HEK293 (cell line): Measurements from ENCODE around the gene MARK2.

Experiments
- ZBTB17 ChIP-seq: fragments of 450-650 bp; formaldehyde crosslinking; IDR thresholded peaks from 2 replicates; pipeline ENCODE4 v1.5.1; 2016; ENCODE audit warnings: missing biosample characterization, missing genetic modification characterization
- ZNF10 ChIP-seq: fragments of 450-650 bp; formaldehyde crosslinking; IDR thresholded peaks from 2 replicates; pipeline ENCODE4 v1.5.1; 2017; ENCODE audit warnings: missing biosample characterization, missing genetic modification characterization
- ZNF121 ChIP-seq: fragments of 450-650 bp; formaldehyde crosslinking; IDR thresholded peaks from 2 replicates; pipeline ENCODE4 v1.5.1; 2016; ENCODE audit warnings: missing biosample characterization, missing genetic modification characterization
- ZNF223 ChIP-seq: fragments of 450-650 bp; formaldehyde crosslinking; IDR thresholded peaks from 2 replicates; pipeline ENCODE4 v1.5.1; 2016; ENCODE audit warnings: missing biosample characterization, missing genetic modification characterization
- ZNF23 ChIP-seq: fragments of 450-650 bp; formaldehyde crosslinking; IDR thresholded peaks from 2 replicates; pipeline ENCODE4 v1.5.1; 2016; ENCODE audit warnings: missing biosample characterization, missing genetic modification characterization, borderline replicate concordance
- ZNF239 ChIP-seq: fragments of 450-650 bp; formaldehyde crosslinking; IDR thresholded peaks from 2 replicates; pipeline ENCODE4 v1.5.1; 2016; ENCODE audit warnings: missing biosample characterization, missing genetic modification characterization
- ZNF311 ChIP-seq: fragments of 450-650 bp; formaldehyde crosslinking; IDR thresholded peaks from 2 replicates; pipeline ENCODE4 v1.5.1; 2017; ENCODE audit warnings: missing biosample characterization, missing genetic modification characterization, borderline replicate concordance
- ZNF37A ChIP-seq: fragments of 450-650 bp; IDR thresholded peaks from 2 replicates; pipeline ENCODE4 v1.5.1; 2018; ENCODE audit warnings: missing biosample characterization, missing genetic modification characterization
- ZNF416 ChIP-seq: fragments of 450-650 bp; formaldehyde crosslinking; IDR thresholded peaks from 2 replicates; pipeline ENCODE4 v1.5.1; 2016; ENCODE audit warnings: missing biosample characterization, missing genetic modification characterization
- ZNF426 ChIP-seq: fragments of 450-650 bp; formaldehyde crosslinking; IDR thresholded peaks from 2 replicates; pipeline ENCODE4 v1.5.1; 2017; ENCODE audit warnings: missing biosample characterization, missing genetic modification characterization, mild to moderate bottlenecking, inconsistent platforms, moderate library complexity
- ZNF473 ChIP-seq: fragments of 450-650 bp; formaldehyde crosslinking; IDR thresholded peaks from 2 replicates; pipeline ENCODE4 v1.5.1; 2017; ENCODE audit warnings: missing biosample characterization, missing genetic modification characterization
- ZNF544 ChIP-seq: fragments of 450-650 bp; formaldehyde crosslinking; IDR thresholded peaks from 2 replicates; pipeline ENCODE4 v1.5.0; 2017; ENCODE audit warnings: missing biosample characterization, missing genetic modification characterization
- ZNF558 ChIP-seq: fragments of 450-650 bp; formaldehyde crosslinking; IDR thresholded peaks from 2 replicates; pipeline ENCODE4 v1.5.1; 2016; ENCODE audit warnings: missing biosample characterization, missing genetic modification characterization
- ZNF621 ChIP-seq: fragments of 450-650 bp; formaldehyde crosslinking; IDR thresholded peaks from 2 replicates; pipeline ENCODE4 v1.5.1; 2017; ENCODE audit warnings: missing biosample characterization, missing genetic modification characterization
- ZNF626 ChIP-seq: fragments of 450-650 bp; sonication (Bioruptor Pico); formaldehyde crosslinking; IDR thresholded peaks from 2 replicates; pipeline ENCODE4 v1.5.1; 2018; ENCODE audit warnings: missing biosample characterization, missing genetic modification characterization, inconsistent platforms
- ZNF639 ChIP-seq: fragments of 450-650 bp; formaldehyde crosslinking; IDR thresholded peaks from 2 replicates; pipeline ENCODE4 v1.5.1; 2016; ENCODE audit warnings: missing biosample characterization, missing genetic modification characterization
- ZNF670 ChIP-seq: fragments of 450-650 bp; formaldehyde crosslinking; IDR thresholded peaks from 2 replicates; pipeline ENCODE4 v1.5.1; 2016; ENCODE audit warnings: missing biosample characterization, missing genetic modification characterization, low read depth
- ZNF692 ChIP-seq: fragments of 450-650 bp; formaldehyde crosslinking; IDR thresholded peaks from 2 replicates; pipeline ENCODE4 v1.5.1; 2016; ENCODE audit warnings: missing biosample characterization, missing genetic modification characterization
- TF ChIP-seq, protein P1 (sequence below): fragments of 450-650 bp; formaldehyde crosslinking; conservative IDR thresholded peaks from 2 replicates; pipeline ENCODE4 v1.5.1; 2016; ENCODE audit warnings: low read depth, missing biosample characterization, missing genetic modification characterization
- TF ChIP-seq, protein P2 (sequence below): fragments of 450-650 bp; formaldehyde crosslinking; IDR thresholded peaks from 2 replicates; pipeline ENCODE4 v1.5.1; 2016; ENCODE audit warnings: missing biosample characterization, missing genetic modification characterization
- TF ChIP-seq, protein P3 (sequence below): fragments of 450-650 bp; formaldehyde crosslinking; IDR thresholded peaks from 2 replicates; pipeline ENCODE4 v1.5.1; 2016; ENCODE audit warnings: missing biosample characterization, missing genetic modification characterization
- TF ChIP-seq, protein P4 (sequence below): fragments of 450-650 bp; formaldehyde crosslinking; IDR thresholded peaks from 2 replicates; pipeline ENCODE4 v1.5.1; 2016; ENCODE audit warnings: missing biosample characterization, missing genetic modification characterization
- TF ChIP-seq, protein P5 (sequence below): fragments of 450-650 bp; formaldehyde crosslinking; IDR thresholded peaks from 2 replicates; pipeline ENCODE4 v1.5.1; 2016; ENCODE audit warnings: missing biosample characterization, missing genetic modification characterization

MARK2 gene

GRCh38 chr11:63839508-63840355, 822 bp downstream of the MARK2 start (continued):
- TF ChIP-seq, protein P1, sequence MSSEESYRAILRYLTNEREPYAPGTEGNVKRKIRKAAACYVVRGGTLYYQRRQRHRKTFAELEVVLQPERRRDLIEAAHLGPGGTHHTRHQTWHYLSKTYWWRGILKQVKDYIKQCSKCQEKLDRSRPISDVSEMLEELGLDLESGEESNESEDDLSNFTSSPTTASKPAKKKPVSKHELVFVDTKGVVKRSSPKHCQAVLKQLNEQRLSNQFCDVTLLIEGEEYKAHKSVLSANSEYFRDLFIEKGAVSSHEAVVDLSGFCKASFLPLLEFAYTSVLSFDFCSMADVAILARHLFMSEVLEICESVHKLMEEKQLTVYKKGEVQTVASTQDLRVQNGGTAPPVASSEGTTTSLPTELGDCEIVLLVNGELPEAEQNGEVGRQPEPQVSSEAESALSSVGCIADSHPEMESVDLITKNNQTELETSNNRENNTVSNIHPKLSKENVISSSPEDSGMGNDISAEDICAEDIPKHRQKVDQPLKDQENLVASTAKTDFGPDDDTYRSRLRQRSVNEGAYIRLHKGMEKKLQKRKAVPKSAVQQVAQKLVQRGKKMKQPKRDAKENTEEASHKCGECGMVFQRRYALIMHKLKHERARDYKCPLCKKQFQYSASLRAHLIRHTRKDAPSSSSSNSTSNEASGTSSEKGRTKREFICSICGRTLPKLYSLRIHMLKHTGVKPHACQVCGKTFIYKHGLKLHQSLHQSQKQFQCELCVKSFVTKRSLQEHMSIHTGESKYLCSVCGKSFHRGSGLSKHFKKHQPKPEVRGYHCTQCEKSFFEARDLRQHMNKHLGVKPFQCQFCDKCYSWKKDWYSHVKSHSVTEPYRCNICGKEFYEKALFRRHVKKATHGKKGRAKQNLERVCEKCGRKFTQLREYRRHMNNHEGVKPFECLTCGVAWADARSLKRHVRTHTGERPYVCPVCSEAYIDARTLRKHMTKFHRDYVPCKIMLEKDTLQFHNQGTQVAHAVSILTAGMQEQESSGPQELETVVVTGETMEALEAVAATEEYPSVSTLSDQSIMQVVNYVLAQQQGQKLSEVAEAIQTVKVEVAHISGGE (tag by site-specific recombination): peak; percentile 45; the same call in 1 of the 2 replicates
- no peak for TF ChIP-seq ZNF473 (tag by site-specific recombination)
- TF ChIP-seq ZNF692 (tag by site-specific recombination): peak; percentile 93
- no peak for TF ChIP-seq ZNF639 (tag by site-specific recombination)
- TF ChIP-seq ZNF121: no peak
- TF ChIP-seq, protein P2, sequence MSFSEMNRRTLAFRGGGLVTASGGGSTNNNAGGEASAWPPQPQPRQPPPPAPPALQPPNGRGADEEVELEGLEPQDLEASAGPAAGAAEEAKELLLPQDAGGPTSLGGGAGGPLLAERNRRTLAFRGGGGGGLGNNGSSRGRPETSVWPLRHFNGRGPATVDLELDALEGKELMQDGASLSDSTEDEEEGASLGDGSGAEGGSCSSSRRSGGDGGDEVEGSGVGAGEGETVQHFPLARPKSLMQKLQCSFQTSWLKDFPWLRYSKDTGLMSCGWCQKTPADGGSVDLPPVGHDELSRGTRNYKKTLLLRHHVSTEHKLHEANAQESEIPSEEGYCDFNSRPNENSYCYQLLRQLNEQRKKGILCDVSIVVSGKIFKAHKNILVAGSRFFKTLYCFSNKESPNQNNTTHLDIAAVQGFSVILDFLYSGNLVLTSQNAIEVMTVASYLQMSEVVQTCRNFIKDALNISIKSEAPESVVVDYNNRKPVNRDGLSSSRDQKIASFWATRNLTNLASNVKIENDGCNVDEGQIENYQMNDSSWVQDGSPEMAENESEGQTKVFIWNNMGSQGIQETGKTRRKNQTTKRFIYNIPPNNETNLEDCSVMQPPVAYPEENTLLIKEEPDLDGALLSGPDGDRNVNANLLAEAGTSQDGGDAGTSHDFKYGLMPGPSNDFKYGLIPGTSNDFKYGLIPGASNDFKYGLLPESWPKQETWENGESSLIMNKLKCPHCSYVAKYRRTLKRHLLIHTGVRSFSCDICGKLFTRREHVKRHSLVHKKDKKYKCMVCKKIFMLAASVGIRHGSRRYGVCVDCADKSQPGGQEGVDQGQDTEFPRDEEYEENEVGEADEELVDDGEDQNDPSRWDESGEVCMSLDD (tag by site-specific recombination): 0 out of 2 replicates have a peak, but pooled peaks have one; percentile 43
- peak; percentile 79 for TF ChIP-seq ZBTB17
- TF ChIP-seq, protein P3, sequence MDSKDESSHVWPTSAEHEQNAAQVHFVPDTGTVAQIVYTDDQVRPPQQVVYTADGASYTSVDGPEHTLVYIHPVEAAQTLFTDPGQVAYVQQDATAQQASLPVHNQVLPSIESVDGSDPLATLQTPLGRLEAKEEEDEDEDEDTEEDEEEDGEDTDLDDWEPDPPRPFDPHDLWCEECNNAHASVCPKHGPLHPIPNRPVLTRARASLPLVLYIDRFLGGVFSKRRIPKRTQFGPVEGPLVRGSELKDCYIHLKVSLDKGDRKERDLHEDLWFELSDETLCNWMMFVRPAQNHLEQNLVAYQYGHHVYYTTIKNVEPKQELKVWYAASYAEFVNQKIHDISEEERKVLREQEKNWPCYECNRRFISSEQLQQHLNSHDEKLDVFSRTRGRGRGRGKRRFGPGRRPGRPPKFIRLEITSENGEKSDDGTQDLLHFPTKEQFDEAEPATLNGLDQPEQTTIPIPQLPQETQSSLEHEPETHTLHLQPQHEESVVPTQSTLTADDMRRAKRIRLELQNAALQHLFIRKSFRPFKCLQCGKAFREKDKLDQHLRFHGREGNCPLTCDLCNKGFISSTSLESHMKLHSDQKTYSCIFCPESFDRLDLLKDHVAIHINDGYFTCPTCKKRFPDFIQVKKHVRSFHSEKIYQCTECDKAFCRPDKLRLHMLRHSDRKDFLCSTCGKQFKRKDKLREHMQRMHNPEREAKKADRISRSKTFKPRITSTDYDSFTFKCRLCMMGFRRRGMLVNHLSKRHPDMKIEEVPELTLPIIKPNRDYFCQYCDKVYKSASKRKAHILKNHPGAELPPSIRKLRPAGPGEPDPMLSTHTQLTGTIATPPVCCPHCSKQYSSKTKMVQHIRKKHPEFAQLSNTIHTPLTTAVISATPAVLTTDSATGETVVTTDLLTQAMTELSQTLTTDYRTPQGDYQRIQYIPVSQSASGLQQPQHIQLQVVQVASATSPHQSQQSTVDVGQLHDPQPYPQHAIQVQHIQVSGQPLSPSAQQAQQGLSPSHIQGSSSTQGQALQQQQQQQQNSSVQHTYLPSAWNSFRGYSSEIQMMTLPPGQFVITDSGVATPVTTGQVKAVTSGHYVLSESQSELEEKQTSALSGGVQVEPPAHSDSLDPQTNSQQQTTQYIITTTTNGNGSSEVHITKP (tag by site-specific recombination): no peak
- TF ChIP-seq ZNF544: no peak
- no peak for TF ChIP-seq ZNF426 (tag by site-specific recombination)
- no peak for TF ChIP-seq ZNF23 (tag by site-specific recombination)
- no peak for TF ChIP-seq ZNF416 (tag by site-specific recombination)
- TF ChIP-seq ZNF223 (tag by site-specific recombination): no peak
- TF ChIP-seq, protein P4, sequence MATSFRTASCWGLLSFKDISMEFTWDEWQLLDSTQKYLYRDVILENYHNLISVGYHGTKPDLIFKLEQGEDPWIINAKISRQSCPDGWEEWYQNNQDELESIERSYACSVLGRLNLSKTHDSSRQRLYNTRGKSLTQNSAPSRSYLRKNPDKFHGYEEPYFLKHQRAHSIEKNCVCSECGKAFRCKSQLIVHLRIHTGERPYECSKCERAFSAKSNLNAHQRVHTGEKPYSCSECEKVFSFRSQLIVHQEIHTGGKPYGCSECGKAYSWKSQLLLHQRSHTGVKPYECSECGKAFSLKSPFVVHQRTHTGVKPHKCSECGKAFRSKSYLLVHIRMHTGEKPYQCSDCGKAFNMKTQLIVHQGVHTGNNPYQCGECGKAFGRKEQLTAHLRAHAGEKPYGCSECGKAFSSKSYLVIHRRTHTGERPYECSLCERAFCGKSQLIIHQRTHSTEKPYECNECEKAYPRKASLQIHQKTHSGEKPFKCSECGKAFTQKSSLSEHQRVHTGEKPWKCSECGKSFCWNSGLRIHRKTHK (tag by site-specific recombination): no peak
- no peak for TF ChIP-seq ZNF311 (tag by site-specific recombination)
- no peak for TF ChIP-seq ZNF670 (tag by site-specific recombination)
- no peak for TF ChIP-seq ZNF37A (tag by site-specific recombination)
- no peak for TF ChIP-seq ZNF10 (tag by site-specific recombination)
- no peak for TF ChIP-seq ZNF239
- no peak for TF ChIP-seq ZNF558 (tag by site-specific recombination)
- no peak for TF ChIP-seq ZNF626 (tag by site-specific recombination)
- no peak for TF ChIP-seq ZNF621 (tag by site-specific recombination)
- TF ChIP-seq, protein P5, sequence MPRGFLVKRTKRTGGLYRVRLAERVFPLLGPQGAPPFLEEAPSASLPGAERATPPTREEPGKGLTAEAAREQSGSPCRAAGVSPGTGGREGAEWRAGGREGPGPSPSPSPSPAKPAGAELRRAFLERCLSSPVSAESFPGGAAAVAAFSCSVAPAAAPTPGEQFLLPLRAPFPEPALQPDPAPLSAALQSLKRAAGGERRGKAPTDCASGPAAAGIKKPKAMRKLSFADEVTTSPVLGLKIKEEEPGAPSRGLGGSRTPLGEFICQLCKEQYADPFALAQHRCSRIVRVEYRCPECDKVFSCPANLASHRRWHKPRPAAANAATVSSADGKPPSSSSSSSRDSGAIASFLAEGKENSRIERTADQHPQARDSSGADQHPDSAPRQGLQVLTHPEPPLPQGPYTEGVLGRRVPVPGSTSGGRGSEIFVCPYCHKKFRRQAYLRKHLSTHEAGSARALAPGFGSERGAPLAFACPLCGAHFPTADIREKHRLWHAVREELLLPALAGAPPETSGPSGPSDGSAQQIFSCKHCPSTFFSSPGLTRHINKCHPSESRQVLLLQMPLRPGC (tag by site-specific recombination): no peak
